Left renal cortex interstitium (tissue), 4 donors: ENCODE data around the gene LALBA. TPM values are rescaled to one million over a fixed set of nuclear protein-coding genes. Genes with fewer than 3 reads are reported as not detected.
"Not testable (repeated sequence)": the region's sequence is repeated elsewhere in the genome, so short reads cannot be mapped to it uniquely, and the experiment has no call there.

Experiments
- DNase-seq, 4 donors: peaks; one replicate each; pipeline ENCODE4 v3.0.0-alpha.2; 2013; ENCODE audit warnings: low read depth in 4 of 4, low spot score in 2 of 4, missing footprints in 1 of 4
- polyA plus RNA-seq, 4 donors: library from polyadenylated mRNA; unstranded; fragments of 120-200 nt; gene quantifications; one replicate each; pipeline ENCODE4 v1.2.1, GENCODE V29; 2013; ENCODE audit not compliant: insufficient read length in 4 of 4

Gene LALBA
- polyA plus RNA-seq: not detected

DNA sequence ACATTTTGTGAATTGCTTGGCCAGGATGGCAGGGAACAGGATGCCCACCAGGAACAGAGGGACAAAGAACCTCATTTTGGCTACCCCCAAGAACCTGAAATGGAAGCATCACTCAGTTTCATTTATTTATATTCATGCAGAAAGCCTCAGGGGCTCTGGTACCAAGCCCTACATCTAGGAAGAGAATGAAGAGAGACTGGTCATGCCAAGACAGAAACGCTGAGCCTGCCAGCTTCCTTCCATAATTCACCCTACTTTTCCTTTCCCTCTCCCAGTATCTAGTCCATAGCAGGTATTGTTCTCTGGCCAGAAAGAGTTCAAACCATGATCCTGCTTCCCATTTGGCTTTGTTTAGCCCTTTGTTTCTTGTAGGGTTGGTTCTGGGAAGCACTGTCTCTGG lies at the start of gene LALBA:
Gene LALBA (minus strand): TSS at position 101 of the 400 bp plus-strand sequence. CDS start 26 bp downstream, at position 75.
- DNase-seq: no peak

DNA sequence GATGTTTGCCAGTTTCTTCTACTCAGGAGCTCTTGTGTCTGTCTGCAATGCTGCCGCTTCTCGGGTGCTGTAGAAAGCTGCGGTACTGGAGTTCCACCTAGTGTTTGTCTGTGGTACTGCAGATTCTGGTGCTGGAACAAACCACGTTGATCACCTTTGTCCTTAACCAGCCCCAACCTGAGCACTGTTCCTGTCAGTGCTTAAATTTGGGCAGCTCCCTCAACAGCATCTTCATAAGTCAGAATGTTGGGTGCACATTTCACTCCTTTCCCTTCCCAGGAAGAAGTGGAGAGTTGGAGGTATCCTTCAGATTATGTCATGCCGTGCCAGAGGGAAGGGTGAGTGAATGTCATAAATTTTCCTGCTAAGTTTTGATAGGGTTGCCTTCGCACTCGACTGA lies 48.7 kb upstream of the LALBA start:
- DNase-seq: peak; percentile 42 to 60 (median 56)

DNA sequence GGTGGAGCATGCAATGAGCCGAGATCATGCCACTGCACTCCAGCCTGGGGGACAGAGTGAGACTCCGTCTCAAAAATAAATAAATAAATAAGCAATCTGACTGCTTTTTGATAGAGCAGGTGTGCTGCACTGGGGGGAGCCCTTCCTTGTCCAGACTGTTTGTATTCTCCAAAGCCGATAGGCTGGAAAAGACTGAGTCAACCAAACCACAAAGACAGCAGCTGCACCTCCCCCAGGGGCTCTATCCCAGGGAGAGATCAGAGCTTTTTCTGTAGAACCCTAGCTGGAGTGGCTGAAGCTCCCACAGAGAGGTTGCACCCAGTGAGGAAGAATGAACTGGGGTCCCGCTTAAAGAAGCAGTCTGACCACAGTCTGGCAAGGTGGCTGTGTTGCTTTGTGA lies 45.8 kb upstream of the LALBA start:
- no peak for DNase-seq

DNA sequence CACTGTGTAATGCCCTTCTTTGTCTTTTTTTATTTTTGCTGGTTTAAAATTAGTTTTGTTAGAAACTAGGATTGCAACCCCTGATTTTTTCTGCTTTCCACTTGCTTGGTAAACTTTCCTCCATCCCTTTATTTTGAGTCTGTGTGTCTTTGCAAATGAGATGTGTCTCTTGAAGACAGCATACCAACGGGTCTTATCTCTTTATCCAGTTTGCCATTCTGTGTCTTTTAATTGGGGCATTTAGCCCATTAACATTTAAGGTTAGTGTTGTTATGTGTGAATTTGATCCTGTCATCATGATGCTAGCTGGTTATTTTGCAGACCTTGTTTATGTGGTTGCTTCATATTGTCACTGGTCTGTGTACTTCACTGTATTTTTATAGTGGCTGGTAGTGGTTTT lies 43.5 kb upstream of the LALBA start:
- no peak for DNase-seq

DNA sequence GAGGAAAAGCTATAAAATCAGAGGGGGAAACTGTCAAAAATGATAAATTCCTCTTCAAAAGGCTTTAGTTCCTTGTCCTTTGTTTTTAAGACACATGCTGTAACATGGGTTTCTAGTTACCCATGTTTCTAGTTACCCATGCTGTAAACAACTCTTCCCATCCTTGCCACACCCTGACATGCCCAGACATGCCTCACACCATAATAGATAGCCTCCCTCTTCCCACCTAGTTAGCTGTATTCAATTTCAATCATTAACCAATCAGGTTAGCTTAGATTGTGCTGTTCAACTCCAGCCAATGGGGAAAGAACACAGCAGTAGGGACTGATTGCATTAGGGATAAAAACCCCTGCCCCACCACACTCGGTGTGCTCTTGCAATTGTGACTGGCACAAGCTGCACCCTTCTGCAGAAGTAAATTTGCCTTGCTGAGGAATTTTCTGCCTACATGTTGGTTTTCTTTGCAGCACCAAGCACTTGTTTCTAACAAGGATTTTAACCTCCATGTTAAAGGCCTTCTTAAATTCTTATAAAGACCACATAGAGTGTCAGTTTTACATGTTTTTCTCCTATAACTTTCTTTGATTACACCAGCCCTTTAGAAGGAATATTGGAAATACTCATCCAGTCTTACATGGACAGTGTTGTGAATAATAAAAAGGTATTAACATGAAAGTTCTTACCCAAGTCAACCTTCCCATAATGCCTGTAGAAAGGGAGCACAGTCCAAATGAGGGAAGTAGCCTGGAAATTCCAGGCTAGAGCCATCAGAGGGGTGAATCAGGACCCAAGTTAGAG lies 32.5 kb upstream of the LALBA start:
- no peak for DNase-seq

DNA sequence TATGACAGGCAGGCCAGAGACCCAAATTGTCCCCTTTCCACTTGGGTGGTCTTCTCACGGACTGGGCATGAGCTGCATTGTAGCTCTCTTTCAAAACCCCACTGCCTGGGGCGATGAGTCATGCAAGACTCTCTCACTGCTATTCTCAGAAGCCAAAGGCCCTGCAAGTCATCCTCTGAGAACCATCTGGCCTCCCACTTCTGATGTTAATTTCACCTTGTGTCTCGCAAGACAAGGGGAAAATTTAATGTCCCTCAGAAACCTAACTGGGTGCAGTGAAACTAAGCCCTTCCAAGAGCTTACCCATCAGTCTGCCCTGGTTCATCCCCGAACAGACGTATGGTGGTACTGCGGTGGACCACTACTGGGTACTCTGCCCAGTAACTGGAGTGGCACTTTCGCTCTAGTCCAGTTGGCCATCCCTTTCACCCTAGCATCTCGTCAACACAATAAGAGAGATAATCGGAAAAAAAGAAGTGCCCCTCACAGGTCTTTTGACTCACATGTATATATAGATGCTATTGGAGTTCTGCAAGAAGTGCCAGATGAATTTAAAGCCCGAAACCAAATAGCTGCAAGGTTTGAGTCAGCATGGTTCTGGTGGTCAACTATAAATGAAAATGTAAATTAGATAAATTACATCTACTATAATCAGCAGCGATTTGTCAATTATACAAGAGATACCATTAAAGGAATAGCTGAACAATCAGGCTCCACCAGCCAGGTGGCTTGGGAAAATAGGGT lies 31.3 kb upstream of the LALBA start:
- DNase-seq: no peak

DNA sequence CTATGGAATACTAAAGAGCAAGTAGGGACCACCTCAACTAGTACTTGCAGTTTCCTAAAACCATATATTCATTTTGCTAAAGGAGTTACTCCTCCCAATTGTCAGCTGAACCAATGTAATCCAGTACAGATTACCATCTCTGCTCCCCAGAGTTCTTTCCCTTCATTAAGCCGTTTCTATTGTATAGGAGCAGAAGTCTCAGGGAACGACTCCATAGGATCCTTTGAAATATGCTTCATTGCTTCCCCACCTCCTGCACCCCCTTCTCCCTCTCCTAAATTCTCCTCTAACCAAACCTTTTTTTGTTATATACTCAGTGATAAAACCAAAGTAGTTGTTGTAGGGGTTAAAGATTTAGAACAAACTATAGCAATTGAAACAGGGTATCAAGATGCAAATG lies 30.7 kb upstream of the LALBA start:
- DNase-seq: no peak

DNA sequence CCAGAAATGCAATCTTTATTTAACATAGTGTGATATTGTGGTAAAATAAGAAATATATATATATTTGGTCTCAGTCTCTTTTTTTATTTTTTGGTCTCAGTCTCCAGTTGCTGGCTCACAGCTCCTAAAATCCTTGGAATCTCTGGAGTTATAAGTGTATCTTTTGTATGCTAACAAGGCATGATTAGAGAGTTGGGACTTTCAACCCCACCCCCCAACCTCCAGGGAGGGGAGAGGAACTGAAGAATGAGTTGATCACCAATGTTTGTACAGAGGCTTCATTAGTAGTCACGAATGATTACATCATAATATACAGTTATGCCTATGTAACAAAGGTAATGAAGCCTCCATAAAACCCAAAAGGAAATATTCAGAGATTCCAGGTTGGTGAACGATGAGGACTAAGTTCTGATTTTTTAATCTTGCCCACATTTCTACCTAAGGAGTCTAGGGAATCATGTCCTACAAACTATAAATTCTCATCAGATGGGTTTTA lies 22.8 kb upstream of the LALBA start:
- DNase-seq: no peak

DNA sequence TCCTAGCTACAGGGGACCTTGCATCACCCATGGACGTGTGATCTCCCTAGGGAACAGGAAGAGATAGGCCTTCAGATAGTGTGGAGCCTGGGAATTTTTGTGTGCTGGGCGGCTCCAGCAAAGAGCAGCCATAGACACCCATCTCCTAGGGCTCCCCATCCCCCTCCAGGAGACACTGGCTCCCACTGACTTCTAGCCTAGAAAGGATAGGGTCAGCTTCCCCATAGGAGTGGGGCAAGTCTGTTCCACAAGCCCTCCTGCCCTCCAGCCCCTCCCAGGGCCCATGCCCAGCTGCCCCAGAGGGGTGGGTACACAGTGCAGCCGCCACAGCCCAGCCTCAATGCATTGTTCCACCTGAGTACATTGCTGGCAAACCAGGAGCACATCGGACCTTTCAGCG lies 16.5 kb upstream of the LALBA start:
- no peak for DNase-seq

DNA sequence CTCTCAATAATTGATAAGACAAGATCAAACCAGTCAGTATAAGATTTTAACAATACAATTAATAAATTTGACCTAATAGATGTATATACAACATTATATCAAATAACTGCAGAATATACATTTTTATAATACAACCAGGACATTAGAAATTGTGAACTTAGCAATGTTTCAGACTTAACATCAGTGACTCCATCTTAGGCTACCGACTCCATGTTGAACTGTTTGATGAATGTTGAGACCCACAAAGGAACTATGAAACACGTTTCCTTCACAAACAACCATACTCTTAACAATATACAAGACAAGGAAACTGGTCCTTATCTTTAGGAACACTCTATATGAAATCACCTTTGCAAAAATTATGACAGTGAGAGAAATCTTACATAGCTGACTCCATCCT lies 13.9 kb upstream of the LALBA start:
- DNase-seq: no peak

DNA sequence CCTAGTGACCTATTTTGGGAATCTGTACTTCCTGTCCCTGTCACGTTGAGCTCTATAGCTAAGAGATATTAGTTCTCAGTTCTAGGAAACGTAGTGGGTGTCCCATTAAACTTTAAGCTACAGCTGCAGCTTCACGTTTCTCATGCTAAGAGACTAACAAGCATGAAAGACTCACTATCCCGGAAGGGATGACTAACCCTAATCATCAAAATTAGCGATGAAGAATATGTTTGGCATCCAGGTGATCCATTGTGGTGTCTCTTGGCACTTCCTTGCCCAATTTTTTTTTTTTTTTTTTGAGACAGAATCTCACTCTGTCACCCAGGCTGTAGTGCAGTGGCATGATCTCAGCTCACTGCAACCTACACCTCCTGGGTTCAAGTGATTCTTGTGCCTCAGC lies 11.0 kb upstream of the LALBA start:
- no peak for DNase-seq

DNA sequence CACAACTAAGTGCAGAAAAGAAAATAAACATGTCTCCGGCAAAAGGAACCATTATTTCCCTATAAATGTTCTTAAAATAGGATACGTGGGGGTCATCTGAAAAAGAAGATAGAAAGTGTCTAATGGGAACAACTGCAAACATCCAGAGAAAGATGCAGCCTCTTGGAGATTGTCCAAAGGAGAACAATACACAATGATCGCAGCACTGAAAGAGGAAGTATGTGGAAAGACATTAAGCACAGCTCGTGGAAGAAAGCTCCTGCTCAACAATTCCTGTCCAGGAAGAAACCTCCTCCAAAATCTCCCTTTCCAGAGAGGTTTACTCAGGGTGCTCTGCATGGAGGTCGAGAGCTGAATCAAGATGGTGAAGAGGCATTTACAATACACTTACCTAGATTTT lies 2.5 kb upstream of the LALBA start:
- no peak for DNase-seq

DNA sequence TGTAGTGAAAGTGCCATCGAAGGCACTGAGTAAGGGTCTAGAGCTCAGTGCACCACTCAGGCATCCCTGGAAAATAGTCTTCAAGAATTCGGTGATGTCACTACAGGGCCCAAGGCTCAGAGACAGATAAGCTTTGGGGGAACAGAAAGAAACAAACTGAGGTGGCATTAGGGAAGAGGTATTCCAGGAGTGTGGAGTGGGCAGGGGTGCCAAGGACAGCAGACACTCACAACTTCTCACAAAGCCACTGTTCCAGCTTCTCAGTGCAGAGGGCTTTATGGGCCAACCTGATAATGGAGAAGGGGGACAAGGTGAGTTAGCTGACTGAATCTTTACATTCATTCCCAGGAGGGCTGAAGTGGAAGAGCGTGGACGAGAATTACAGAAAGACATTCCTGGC lies 2.1 kb downstream of the LALBA start:
- DNase-seq: no peak

DNA sequence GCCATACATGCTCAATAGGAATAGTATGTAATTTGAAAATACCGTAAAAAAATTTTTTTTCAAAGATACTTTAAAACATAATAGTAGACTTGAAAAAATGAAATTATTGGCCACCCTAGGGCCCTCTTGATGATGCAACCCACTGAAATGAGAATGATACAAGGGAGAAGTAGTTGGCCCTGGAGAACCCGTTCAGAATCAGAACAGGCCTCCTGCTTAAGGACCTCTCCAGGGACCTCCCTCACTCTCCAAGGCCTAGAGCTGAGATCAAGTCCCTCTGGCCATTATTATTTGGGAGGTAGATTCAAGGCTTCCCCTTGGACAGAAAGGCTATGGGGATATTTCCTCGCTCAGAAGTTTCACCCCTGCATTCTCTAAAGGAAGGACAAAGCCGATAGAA lies 11.9 kb downstream of the LALBA start:
- no peak for DNase-seq

DNA sequence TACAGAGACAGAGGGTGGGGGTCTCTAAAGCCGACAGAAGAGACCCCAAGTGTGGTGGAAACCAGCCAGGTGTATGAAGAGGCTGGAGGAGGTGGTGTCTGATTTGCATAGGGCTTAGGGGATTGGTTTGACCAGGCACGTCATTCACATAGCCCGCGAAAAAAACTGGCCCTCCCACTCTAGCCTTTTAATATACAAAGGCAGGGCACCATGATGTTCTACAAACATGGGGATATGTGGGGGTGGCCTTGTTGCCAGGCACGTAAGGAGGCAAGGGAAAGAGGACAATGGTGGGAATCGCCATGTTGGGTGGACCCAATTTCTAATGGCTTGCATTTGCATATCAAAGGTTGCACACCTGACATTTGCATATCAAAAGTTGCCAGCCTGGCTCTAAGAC lies 13.2 kb downstream of the LALBA start:
- DNase-seq: no peak

DNA sequence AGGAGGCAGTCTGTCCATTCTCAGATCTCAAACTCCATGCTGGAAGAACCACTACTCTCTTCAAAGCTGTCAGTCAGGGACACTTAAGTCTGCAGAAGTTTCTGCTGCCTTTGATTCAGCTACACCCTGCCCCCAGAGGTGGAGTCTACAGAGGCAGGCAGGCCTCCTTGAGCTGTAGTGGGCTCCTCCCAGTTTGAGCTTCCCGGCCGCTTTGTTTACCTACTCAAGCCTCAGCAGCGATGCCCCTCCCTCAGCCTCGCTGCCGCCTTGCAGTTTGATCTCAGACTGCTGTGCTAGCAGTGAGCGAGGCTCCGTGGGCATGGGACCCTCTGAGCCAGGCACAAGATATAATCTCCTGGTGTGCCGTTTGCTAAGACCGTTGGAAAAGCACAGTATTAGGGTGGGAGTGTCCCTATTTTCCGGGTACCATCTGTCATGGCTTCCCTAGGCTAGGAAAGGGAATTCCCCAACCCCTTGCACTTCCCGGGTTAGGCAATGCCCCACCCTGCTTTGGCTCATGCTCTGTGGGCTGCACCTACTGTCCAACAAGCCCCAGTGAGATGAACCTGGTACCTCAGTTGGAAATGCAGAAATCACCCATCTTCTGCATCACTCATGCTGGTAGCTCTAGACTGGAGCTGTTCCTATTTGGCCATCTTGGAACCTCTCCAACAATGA lies 16.0 kb downstream of the LALBA start:
- DNase-seq: not testable (repeated sequence)

DNA sequence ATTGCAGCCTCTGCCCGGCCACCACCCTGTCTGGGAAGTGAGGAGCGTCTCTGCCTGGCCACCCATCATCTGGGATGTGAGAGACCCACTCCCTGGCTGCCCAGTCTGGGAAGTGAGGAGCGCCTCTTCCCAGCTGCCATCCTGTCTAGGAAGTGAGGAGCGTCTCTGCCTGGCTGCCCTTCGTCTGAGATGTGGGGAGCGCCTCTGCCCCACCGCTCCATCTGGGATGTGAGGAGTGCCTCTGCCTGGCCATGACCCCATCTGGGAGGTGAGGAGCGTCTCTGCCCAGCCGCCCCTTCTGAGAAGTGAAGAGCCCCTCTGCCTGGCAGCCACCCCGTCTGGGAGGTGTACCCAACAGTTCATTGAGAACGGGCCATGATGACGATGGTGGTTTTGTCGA lies 18.2 kb downstream of the LALBA start:
- not testable (repeated sequence) for DNase-seq

DNA sequence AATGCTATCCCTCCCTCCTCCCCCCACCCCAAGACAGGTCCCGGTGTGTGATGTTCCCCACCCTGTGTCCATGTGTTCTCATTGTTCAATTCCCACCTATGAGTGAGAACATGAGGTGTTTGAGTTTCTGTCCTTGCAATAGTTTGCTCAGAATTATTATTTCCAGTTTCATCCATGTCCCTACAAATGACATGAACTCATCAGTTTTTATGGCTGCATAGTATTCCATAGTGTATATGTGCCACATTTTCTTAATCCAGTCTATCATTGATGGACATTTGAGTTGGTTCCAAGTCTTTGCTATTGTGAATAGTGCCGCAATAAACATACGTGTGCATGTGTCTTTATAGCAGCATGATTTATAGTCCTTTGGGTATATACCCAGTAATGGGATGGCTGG lies 22.8 kb downstream of the LALBA start:
- DNase-seq: not testable (repeated sequence)

DNA sequence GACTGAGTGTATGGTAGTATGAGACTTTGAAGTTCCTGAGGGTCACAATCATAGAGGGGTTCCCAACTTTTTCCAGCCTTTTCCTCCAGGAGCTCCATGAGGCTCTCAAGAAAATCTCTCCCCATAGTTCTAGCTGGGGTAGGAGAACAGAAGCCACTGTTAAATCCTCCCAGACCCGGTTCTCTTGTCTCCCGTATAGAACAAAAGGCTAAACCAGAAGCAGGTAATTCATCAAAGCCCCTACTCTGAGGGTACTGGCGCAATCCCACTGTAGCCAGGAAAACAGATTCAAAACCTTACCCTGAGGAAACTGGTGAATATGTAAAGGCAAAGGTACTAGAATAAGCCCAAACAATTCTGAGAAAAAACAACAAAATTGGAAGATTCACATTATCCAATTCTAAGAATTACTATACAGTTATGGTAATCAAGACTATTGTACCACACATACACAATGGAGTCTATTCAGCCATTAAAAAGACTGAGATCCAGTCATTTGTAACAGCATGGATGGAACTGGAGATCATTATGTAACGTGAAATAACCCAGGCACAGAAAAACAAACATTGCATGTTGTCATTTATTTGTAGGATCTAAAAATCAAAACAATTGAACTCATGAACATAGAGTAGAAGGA lies 23.9 kb downstream of the LALBA start:
- DNase-seq: no peak

DNA sequence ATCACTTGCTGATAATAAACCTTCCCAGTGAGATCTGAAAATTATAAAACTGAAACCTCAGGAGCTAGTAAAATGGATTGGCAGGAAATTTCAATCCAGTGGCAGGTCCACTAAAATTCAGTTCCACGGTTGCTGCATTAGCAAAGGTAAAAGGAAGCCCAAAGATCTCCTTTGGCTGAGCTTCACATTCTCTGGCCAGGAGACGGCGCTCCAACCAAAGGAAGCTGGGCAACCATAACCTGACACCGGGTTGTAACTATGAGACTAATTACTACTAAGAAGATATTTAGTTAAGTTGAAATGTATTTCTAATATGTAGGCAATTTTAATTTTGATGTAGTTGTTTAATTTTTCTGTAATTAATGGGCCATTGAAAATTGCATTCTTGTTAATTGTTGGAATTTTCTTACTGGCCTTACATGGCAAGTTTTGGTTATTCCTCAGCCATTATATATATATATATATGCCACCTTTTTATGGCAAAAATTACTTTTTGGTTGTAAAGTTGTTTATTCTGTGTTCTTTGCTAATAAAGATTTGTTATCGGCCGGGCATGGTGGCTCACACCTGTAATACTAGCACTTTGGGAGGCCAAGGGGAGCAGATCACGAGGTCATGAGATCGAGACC lies 27.4 kb downstream of the LALBA start:
- DNase-seq: peak in 2 of 4 donors; percentile 1 to 10
